ENCODE measurements around the gene ZBED6. TPM values are rescaled to one million over a fixed set of nuclear protein-coding genes. Genes with fewer than 3 reads are reported as not detected.
"Not testable (repeated sequence)": the region's sequence is repeated elsewhere in the genome, so short reads cannot be mapped to it uniquely, and the experiment has no call there.

ZBED6 gene
- total RNA-seq, 1 donor from 2014 or later: 6.9 TPM

DNA sequence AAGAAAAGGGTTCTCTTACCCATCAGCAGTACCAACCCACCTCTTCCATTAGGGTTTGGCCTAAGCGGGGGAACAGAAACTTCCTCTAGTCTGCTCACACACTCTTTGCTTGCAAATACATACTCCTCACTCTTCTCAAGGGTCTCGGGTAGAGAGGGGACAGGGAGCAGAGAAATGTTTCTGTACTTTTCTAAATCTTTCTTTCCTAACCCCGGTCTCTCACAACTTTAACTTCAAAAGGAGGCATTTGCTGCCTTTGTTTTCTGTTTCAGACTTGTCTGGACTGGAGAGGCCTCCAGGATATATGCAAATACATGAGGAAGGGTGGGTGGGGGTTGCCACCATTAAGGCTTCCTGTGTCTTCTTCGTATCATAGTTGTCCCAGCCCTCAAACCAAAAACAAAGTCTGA, 41.0 kb upstream of the ZBED6 start:
- no peak for TF ChIP-seq EZH2 (IDR thresholded peaks at IDR 0.05)
- TF ChIP-seq, protein P1, sequence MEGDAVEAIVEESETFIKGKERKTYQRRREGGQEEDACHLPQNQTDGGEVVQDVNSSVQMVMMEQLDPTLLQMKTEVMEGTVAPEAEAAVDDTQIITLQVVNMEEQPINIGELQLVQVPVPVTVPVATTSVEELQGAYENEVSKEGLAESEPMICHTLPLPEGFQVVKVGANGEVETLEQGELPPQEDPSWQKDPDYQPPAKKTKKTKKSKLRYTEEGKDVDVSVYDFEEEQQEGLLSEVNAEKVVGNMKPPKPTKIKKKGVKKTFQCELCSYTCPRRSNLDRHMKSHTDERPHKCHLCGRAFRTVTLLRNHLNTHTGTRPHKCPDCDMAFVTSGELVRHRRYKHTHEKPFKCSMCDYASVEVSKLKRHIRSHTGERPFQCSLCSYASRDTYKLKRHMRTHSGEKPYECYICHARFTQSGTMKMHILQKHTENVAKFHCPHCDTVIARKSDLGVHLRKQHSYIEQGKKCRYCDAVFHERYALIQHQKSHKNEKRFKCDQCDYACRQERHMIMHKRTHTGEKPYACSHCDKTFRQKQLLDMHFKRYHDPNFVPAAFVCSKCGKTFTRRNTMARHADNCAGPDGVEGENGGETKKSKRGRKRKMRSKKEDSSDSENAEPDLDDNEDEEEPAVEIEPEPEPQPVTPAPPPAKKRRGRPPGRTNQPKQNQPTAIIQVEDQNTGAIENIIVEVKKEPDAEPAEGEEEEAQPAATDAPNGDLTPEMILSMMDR (IDR thresholded peaks at IDR 0.05): no peak
- TF ChIP-seq EZH2phosphoT487 (IDR thresholded peaks at IDR 0.05): no peak
- DNase-seq (ENCODE audit: low spot score): no peak
- Histone ChIP-seq H4K20me1 (ENCODE audit: low read depth) (no peaks in the 10 kb centered on the region), H3F3A (ENCODE audit: low read depth) (no peaks in the 10 kb centered on the region), H3K9me3 (ENCODE audit: low read depth) (no peaks in the 10 kb centered on the region), H3K4me1 (no peaks in the 10 kb centered on the region), H3K4me3 (no peak overlapping the region), H3K36me3 (no peaks in the 10 kb centered on the region), H2AFZ (replicated peaks) (peak overlapping the region; percentile 52), H3K4me2 (no peak overlapping the region), H3K27me3 (no peaks in the 10 kb centered on the region), H3K9ac (no peak overlapping the region), H3K79me2 (ENCODE audit: low read depth) (no peaks in the 10 kb centered on the region), H3K27ac (no peak overlapping the region)
- Mint-ChIP-seq H3K27me3 (ENCODE audit: insufficient read depth, low read depth) (peaks cover 2% of the 10 kb centered on the region), H3K27ac (no peak overlapping the region), H3K9me3 (no peaks in the 10 kb centered on the region), H3K4me3 (no peak overlapping the region), H3K4me1 (peaks cover 10% of the 10 kb centered on the region), H3K36me3 (no peaks in the 10 kb centered on the region)

DNA sequence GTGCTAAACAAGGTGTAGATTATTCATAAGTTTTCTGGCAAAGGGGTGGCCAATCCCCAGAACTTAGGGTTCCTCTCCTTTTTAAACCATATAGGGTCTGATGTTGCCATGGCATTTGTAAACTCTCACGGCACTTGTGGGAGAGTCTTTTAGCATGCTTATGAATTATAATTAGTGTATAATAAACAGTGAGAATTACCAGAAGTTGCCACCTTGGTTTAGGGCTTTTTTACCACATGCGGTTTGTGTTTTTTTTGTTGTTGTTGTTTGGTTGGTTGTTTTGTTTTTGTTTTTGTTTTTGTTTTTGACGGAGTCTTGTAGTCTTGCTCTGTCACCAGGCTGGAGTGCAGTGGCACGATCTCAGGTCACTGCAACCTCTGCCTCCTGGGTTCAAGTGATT, 39.4 kb upstream of the ZBED6 start:
- Histone ChIP-seq H3F3A (ENCODE audit: low read depth) (no peaks in the 10 kb centered on the region), H4K20me1 (ENCODE audit: low read depth) (no peaks in the 10 kb centered on the region), H3K9me3 (ENCODE audit: low read depth) (no peaks in the 10 kb centered on the region), H3K27me3 (no peaks in the 10 kb centered on the region), H3K79me2 (ENCODE audit: low read depth) (no peaks in the 10 kb centered on the region), H3K4me3 (no peak overlapping the region), H2AFZ (replicated peaks) (no peak overlapping the region), H3K4me2 (no peak overlapping the region), H3K9ac (no peak overlapping the region), H3K36me3 (no peaks in the 10 kb centered on the region), H3K27ac (no peak overlapping the region), H3K4me1 (no peaks in the 10 kb centered on the region)
- H3K4me1 Mint-ChIP-seq: peaks cover 14% of the 10 kb centered on the region
- H3K27ac Mint-ChIP-seq: no peak overlapping the region
- TF ChIP-seq, protein P1 (IDR thresholded peaks at IDR 0.05): no peak
- TF ChIP-seq EZH2 (IDR thresholded peaks at IDR 0.05): no peak
- TF ChIP-seq EZH2phosphoT487 (IDR thresholded peaks at IDR 0.05): no peak
- H3K36me3 Mint-ChIP-seq: no peaks in the 10 kb centered on the region
- H3K4me3 Mint-ChIP-seq: no peak overlapping the region
- H3K27me3 Mint-ChIP-seq (ENCODE audit: insufficient read depth, low read depth): no peaks in the 10 kb centered on the region
- H3K9me3 Mint-ChIP-seq: no peaks in the 10 kb centered on the region
- DNase-seq (ENCODE audit: low spot score): no peak

DNA sequence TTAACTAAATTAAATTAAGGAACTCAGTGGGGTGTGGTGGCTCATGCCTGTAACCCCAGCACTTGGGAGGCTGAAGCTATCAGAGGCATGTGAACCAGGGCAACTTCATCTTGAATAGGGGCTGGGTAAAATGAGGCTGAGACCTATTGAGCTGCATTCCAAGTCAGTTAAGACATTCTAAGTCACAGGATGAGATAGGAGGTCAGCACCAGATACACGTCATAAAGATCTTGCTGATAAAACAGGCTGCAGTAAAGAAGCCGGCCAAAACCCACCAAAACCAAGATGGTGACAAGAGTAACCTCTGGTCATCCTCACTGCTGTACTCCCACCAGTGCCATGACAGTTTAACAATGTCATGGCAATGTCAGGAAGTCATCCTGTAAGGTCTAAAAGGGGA, 36.7 kb upstream of the ZBED6 start:
- H2AFZ ChIP-seq (replicated peaks); H3F3A ChIP-seq (ENCODE audit: low read depth); H3K27me3 ChIP-seq; H3K4me1 ChIP-seq; H3K4me2 ChIP-seq; H3K36me3 Mint-ChIP-seq; H3K4me3 Mint-ChIP-seq; H3K9me3 ChIP-seq (ENCODE audit: low read depth); H4K20me1 ChIP-seq (ENCODE audit: low read depth); H3K9ac ChIP-seq; H3K36me3 ChIP-seq; H3K27ac Mint-ChIP-seq; H3K4me3 ChIP-seq; H3K27me3 Mint-ChIP-seq (ENCODE audit: insufficient read depth, low read depth); DNase-seq (ENCODE audit: low spot score); H3K27ac ChIP-seq; H3K79me2 ChIP-seq (ENCODE audit: low read depth); H3K9me3 Mint-ChIP-seq: not testable (repeated sequence)
- H3K4me1 Mint-ChIP-seq: peaks cover 14% of the 10 kb centered on the region

DNA sequence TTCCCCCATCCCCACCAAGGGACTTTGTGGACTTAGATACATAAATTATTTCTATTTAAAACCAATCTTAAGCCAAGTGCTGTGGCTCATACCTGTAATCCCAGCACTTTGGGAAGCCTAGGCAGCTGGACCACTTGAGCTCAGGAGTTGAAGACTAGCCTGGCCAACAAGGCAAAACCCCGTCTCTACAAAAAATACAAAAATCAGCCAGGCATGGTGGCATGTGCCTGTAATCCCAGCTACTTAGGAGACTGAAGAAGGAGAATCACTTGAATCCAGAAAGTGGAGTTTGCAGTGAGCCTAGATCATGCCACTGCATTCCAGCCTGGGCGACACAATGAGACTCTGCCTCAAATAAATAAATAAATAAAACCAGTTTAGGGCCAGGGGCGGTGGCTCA, 34.9 kb upstream of the ZBED6 start:
- no peak overlapping the region for H3K4me3 ChIP-seq
- no peaks in the 10 kb centered on the region for H3K36me3 Mint-ChIP-seq
- no peak overlapping the region for H3K4me2 ChIP-seq
- H3F3A ChIP-seq (ENCODE audit: low read depth): no peaks in the 10 kb centered on the region
- no peaks in the 10 kb centered on the region for H3K27me3 Mint-ChIP-seq (ENCODE audit: insufficient read depth, low read depth)
- DNase-seq (ENCODE audit: low spot score): no peak
- no peaks in the 10 kb centered on the region for H3K36me3 ChIP-seq
- no peak overlapping the region for H3K4me3 Mint-ChIP-seq
- H3K9me3 ChIP-seq (ENCODE audit: low read depth): no peaks in the 10 kb centered on the region
- H3K27ac ChIP-seq: no peak overlapping the region
- TF ChIP-seq EZH2 (IDR thresholded peaks at IDR 0.05) (no peak), EZH2phosphoT487 (IDR thresholded peaks at IDR 0.05) (no peak)
- TF ChIP-seq, protein P1 (IDR thresholded peaks at IDR 0.05): no peak
- no peaks in the 10 kb centered on the region for H3K9me3 Mint-ChIP-seq
- peaks cover 14% of the 10 kb centered on the region for H3K4me1 Mint-ChIP-seq
- H3K79me2 ChIP-seq (ENCODE audit: low read depth): no peaks in the 10 kb centered on the region
- no peaks in the 10 kb centered on the region for H3K4me1 ChIP-seq
- no peaks in the 10 kb centered on the region for H4K20me1 ChIP-seq (ENCODE audit: low read depth)
- H3K27me3 ChIP-seq: no peaks in the 10 kb centered on the region
- H3K9ac ChIP-seq: no peak overlapping the region
- no peak overlapping the region for H2AFZ ChIP-seq (replicated peaks)
- H3K27ac Mint-ChIP-seq: no peak overlapping the region

DNA sequence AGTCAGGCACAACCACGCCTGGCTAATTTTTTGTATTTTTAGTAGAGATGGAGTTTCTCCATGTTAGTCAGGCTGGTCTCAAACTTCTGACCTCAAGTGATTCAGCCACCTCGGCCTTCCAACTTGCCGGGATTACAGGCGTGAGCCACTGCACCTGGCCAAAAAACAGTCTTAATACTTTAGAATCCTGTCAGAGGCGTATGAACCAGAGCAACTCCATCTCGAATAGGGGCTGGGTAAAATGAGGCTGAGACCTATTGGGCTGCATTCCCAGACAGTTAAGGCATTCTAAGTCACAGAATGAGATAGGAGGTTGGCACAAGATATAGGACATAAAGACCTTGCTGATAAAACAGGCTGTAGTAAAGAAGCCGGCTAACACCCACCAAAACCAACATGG, 33.5 kb upstream of the ZBED6 start:
- H3K79me2 ChIP-seq (ENCODE audit: low read depth); H3K36me3 Mint-ChIP-seq; DNase-seq (ENCODE audit: low spot score); H3K27me3 ChIP-seq; H3K36me3 ChIP-seq; H3K27ac Mint-ChIP-seq; H3K4me3 Mint-ChIP-seq; H2AFZ ChIP-seq (replicated peaks); H3K4me2 ChIP-seq; H3K9me3 Mint-ChIP-seq; H3K9me3 ChIP-seq (ENCODE audit: low read depth); H3K4me1 Mint-ChIP-seq; H3K27me3 Mint-ChIP-seq (ENCODE audit: insufficient read depth, low read depth); H3K4me1 ChIP-seq; H3F3A ChIP-seq (ENCODE audit: low read depth); H3K4me3 ChIP-seq; H4K20me1 ChIP-seq (ENCODE audit: low read depth); H3K9ac ChIP-seq; H3K27ac ChIP-seq: not testable (repeated sequence)
